ENCODE data around the gene YAE1. TPM values are rescaled to one million over a fixed set of nuclear protein-coding genes. Genes with fewer than 3 reads are reported as not detected.

YAE1 gene
- total and polyA plus RNA-seq, 2 experiments from 2014 or later, result 30.5 to 107 TPM

- H3K4me1 Mint-ChIP-seq, result 0 out of 3 replicates have a peak, but pooled peaks cover 2% of the 10 kb centered on the region
- no peaks in the 10 kb centered on the region for H3K36me3 ChIP-seq (ENCODE audit: insufficient read depth)
- DNase-seq (ENCODE audit: low spot score) (no peak), ATAC-seq (no peak)
- H4K20me1 ChIP-seq (replicated peaks; ENCODE audit: insufficient read depth), result no peaks in the 10 kb centered on the region
- no peaks in the 10 kb centered on the region for H3K4me1 ChIP-seq (ENCODE audit: insufficient read depth)
- no peak overlapping the region for H3K27ac Mint-ChIP-seq
- H3K4me3 Mint-ChIP-seq, result no peak overlapping the region
- H3K27ac ChIP-seq (ENCODE audit: low read depth), result no peak overlapping the region
- no peaks in the 10 kb centered on the region; the same call in 1 of the 2 replicates for H3K9me2 ChIP-seq (ENCODE audit: insufficient read depth)
- TF ChIP-seq CREB1 (CRISPR knock-in tag; IDR thresholded peaks at IDR 0.05; ENCODE audit: low read depth) (no peak), REST (IDR thresholded peaks at IDR 0.05; ENCODE audit: unreplicated experiment) (no peak), ETS1 (IDR thresholded peaks at IDR 0.05) (no peak), JUNB (IDR thresholded peaks at IDR 0.05; ENCODE audit: unreplicated experiment) (no peak), POLR2AphosphoS5 (IDR thresholded peaks at IDR 0.05; ENCODE audit: low read depth) (no peak), EZH2 (IDR thresholded peaks at IDR 0.05; ENCODE audit: low read depth, unreplicated experiment) (no peak), ZNF331 (CRISPR knock-in tag; IDR thresholded peaks at IDR 0.05; ENCODE audit: low read depth) (no peak), EZH2phosphoT487 (IDR thresholded peaks at IDR 0.05; ENCODE audit: unreplicated experiment) (no peak), STAT1 (IDR thresholded peaks at IDR 0.05; ENCODE audit: unreplicated experiment) (no peak), ZNF114 (CRISPR knock-in tag; IDR thresholded peaks at IDR 0.05) (no peak), NANOG (IDR thresholded peaks at IDR 0.05; ENCODE audit: borderline replicate concordance) (no peak)
- TF ChIP-seq, protein P1, sequence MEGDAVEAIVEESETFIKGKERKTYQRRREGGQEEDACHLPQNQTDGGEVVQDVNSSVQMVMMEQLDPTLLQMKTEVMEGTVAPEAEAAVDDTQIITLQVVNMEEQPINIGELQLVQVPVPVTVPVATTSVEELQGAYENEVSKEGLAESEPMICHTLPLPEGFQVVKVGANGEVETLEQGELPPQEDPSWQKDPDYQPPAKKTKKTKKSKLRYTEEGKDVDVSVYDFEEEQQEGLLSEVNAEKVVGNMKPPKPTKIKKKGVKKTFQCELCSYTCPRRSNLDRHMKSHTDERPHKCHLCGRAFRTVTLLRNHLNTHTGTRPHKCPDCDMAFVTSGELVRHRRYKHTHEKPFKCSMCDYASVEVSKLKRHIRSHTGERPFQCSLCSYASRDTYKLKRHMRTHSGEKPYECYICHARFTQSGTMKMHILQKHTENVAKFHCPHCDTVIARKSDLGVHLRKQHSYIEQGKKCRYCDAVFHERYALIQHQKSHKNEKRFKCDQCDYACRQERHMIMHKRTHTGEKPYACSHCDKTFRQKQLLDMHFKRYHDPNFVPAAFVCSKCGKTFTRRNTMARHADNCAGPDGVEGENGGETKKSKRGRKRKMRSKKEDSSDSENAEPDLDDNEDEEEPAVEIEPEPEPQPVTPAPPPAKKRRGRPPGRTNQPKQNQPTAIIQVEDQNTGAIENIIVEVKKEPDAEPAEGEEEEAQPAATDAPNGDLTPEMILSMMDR (conservative IDR thresholded peaks at IDR 0.05; ENCODE audit: low read depth in 2 of 2), result no peak
- TF ChIP-seq, protein P2, sequence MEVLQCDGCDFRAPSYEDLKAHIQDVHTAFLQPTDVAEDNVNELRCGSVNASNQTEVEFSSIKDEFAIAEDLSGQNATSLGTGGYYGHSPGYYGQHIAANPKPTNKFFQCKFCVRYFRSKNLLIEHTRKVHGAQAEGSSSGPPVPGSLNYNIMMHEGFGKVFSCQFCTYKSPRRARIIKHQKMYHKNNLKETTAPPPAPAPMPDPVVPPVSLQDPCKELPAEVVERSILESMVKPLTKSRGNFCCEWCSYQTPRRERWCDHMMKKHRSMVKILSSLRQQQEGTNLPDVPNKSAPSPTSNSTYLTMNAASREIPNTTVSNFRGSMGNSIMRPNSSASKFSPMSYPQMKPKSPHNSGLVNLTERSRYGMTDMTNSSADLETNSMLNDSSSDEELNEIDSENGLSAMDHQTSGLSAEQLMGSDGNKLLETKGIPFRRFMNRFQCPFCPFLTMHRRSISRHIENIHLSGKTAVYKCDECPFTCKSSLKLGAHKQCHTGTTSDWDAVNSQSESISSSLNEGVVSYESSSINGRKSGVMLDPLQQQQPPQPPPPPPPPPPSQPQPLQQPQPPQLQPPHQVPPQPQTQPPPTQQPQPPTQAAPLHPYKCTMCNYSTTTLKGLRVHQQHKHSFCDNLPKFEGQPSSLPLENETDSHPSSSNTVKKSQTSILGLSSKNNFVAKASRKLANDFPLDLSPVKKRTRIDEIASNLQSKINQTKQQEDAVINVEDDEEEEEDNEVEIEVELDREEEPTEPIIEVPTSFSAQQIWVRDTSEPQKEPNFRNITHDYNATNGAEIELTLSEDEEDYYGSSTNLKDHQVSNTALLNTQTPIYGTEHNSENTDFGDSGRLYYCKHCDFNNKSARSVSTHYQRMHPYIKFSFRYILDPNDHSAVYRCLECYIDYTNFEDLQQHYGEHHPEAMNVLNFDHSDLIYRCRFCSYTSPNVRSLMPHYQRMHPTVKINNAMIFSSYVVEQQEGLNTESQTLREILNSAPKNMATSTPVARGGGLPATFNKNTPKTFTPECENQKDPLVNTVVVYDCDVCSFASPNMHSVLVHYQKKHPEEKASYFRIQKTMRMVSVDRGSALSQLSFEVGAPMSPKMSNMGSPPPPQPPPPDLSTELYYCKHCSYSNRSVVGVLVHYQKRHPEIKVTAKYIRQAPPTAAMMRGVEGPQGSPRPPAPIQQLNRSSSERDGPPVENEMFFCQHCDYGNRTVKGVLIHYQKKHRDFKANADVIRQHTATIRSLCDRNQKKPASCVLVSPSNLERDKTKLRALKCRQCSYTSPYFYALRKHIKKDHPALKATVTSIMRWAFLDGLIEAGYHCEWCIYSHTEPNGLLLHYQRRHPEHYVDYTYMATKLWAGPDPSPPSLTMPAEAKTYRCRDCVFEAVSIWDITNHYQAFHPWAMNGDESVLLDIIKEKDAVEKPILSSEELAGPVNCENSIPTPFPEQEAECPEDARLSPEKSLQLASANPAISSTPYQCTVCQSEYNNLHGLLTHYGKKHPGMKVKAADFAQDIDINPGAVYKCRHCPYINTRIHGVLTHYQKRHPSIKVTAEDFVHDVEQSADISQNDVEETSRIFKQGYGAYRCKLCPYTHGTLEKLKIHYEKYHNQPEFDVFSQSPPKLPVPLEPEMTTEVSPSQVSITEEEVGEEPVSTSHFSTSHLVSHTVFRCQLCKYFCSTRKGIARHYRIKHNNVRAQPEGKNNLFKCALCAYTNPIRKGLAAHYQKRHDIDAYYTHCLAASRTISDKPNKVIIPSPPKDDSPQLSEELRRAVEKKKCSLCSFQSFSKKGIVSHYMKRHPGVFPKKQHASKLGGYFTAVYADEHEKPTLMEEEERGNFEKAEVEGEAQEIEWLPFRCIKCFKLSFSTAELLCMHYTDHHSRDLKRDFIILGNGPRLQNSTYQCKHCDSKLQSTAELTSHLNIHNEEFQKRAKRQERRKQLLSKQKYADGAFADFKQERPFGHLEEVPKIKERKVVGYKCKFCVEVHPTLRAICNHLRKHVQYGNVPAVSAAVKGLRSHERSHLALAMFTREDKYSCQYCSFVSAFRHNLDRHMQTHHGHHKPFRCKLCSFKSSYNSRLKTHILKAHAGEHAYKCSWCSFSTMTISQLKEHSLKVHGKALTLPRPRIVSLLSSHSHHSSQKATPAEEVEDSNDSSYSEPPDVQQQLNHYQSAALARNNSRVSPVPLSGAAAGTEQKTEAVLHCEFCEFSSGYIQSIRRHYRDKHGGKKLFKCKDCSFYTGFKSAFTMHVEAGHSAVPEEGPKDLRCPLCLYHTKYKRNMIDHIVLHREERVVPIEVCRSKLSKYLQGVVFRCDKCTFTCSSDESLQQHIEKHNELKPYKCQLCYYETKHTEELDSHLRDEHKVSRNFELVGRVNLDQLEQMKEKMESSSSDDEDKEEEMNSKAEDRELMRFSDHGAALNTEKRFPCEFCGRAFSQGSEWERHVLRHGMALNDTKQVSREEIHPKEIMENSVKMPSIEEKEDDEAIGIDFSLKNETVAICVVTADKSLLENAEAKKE (CRISPR knock-in tag; IDR thresholded peaks at IDR 0.05), result no peak
- no peaks in the 10 kb centered on the region for H3F3A ChIP-seq (replicated peaks; ENCODE audit: low read depth)
- H2AFZ ChIP-seq, result no peak overlapping the region
- H3K4me3 ChIP-seq, result no peak overlapping the region
- H3K36me3 Mint-ChIP-seq (ENCODE audit: low read depth), result no peaks in the 10 kb centered on the region
- H3K4me2 ChIP-seq, result no peak overlapping the region
- H3K27me3 Mint-ChIP-seq (ENCODE audit: insufficient read depth, low read depth, poor library complexity), result no peaks in the 10 kb centered on the region
- H3K79me2 ChIP-seq (replicated peaks; ENCODE audit: insufficient read depth), result no peaks in the 10 kb centered on the region
- peaks cover 2% of the 10 kb centered on the region for H3K27me3 ChIP-seq (ENCODE audit: insufficient read depth)
- no peaks in the 10 kb centered on the region for H3K9me3 Mint-ChIP-seq
Measured at GRCh38 chr7:39615350-39615975, 49.3 kb downstream of the YAE1 start.

Measured in GM23338 (cell line).